ENCODE results near the gene PIBF1. TPM values are rescaled to one million over a fixed set of nuclear protein-coding genes. Genes with fewer than 3 reads are reported as not detected.
"Not testable (repeated sequence)": the region's sequence is repeated elsewhere in the genome, so short reads cannot be mapped to it uniquely, and the experiment has no call there.

Gene PIBF1
- total RNA-seq, 1 donor from 2014 or later, result 40.2 TPM

GRCh38 chr13:72782717-72783116 lies 784 bp downstream of the PIBF1 start:
- DNase-seq (ENCODE audit: low spot score in 2 of 2, unreplicated experiment in 2 of 2), result no peak
- H3K36me3 Mint-ChIP-seq, result peaks cover 14% of the 10 kb centered on the region
- peaks cover 46% of the 10 kb centered on the region for H3K4me1 Mint-ChIP-seq
- no peaks in the 10 kb centered on the region for H3K27me3 Mint-ChIP-seq (ENCODE audit: low read depth)
- no peaks in the 10 kb centered on the region for H3K9me3 Mint-ChIP-seq
- H3K27ac Mint-ChIP-seq, result peak overlapping the region; percentile 99
- no peak for TF ChIP-seq CTCF (IDR thresholded peaks at IDR 0.05; ENCODE audit: unreplicated experiment)
- peak overlapping the region; percentile 99 for H3K4me3 Mint-ChIP-seq

DNA sequence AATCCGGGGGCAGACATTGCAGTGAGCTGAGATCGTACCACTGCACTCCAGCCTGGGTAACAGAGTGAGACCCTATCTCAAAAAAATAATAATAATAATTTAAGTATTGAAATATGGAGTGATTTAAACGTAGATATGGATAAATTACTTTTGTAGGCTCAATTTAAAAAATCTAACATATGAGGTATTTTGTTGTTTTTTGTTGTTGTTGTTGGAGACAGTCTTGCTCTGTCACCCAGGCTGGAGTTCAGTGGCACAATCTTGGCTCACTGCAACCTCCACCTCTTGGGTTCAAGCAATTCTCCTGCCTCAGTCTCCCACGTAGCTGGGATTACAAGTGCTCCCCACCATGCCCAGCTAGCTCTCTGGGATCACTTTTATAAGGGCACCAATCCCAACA lies 2.7 kb downstream of the PIBF1 start:
- H3K4me1 Mint-ChIP-seq, result peaks cover 42% of the 10 kb centered on the region
- H3K36me3 Mint-ChIP-seq, result peaks cover 11% of the 10 kb centered on the region
- not testable (repeated sequence) for DNase-seq (ENCODE audit: low spot score in 2 of 2, unreplicated experiment in 2 of 2); H3K27me3 Mint-ChIP-seq (ENCODE audit: low read depth); H3K9me3 Mint-ChIP-seq; H3K27ac Mint-ChIP-seq; H3K4me3 Mint-ChIP-seq

GRCh38 chr13:72788831-72789230 lies 6.9 kb downstream of the PIBF1 start:
- Mint-ChIP-seq H3K27me3 (ENCODE audit: low read depth) (no peaks in the 10 kb centered on the region), H3K4me3 (no peak overlapping the region), H3K9me3 (peaks cover 11% of the 10 kb centered on the region), H3K27ac (no peak overlapping the region), H3K4me1 (peaks cover 15% of the 10 kb centered on the region), H3K36me3 (peaks cover 26% of the 10 kb centered on the region)
- no peak for TF ChIP-seq CTCF (IDR thresholded peaks at IDR 0.05; ENCODE audit: unreplicated experiment)
- DNase-seq (ENCODE audit: low spot score in 2 of 2, unreplicated experiment in 2 of 2), result no peak

DNA sequence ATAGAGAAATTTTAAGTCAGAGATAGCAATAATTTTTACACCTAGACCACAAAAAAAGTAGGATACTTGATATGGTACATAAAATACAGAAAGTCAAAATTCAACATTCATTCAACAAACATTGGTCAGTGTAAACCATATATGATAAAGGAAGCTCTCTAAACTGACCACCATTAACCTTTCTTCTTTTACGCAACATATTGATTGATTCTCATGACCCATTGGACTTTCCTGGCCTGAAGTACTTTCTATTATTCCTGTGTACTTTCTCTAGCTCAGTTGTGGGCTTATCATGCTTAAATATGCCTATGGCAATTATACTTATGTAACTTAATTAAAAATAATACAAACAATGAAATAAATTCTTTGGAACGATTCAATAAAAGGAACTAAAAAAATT lies 10.7 kb downstream of the PIBF1 start:
- Mint-ChIP-seq H3K9me3 (peaks cover 15% of the 10 kb centered on the region), H3K4me1 (no peaks in the 10 kb centered on the region), H3K4me3 (no peak overlapping the region), H3K27me3 (ENCODE audit: low read depth) (no peaks in the 10 kb centered on the region), H3K36me3 (peaks cover 43% of the 10 kb centered on the region), H3K27ac (no peak overlapping the region)
- DNase-seq (ENCODE audit: low spot score in 2 of 2, unreplicated experiment in 2 of 2), result no peak
- no peak for TF ChIP-seq CTCF (IDR thresholded peaks at IDR 0.05; ENCODE audit: unreplicated experiment)

- DNase-seq (ENCODE audit: low spot score in 2 of 2, unreplicated experiment in 2 of 2), result no peak
- Mint-ChIP-seq H3K4me1 (peaks cover 3% of the 10 kb centered on the region), H3K27me3 (ENCODE audit: low read depth) (no peaks in the 10 kb centered on the region), H3K4me3 (no peak overlapping the region), H3K9me3 (peaks cover 4% of the 10 kb centered on the region), H3K27ac (no peak overlapping the region), H3K36me3 (peaks cover 47% of the 10 kb centered on the region)
- no peak for TF ChIP-seq CTCF (IDR thresholded peaks at IDR 0.05; ENCODE audit: unreplicated experiment)
These were observed 16.9 kb downstream of the PIBF1 start for GRCh38 chr13:72798817-72799216.

- Mint-ChIP-seq H3K4me3 (no peak overlapping the region), H3K27me3 (ENCODE audit: low read depth) (no peaks in the 10 kb centered on the region), H3K9me3 (no peaks in the 10 kb centered on the region), H3K4me1 (peaks cover 8% of the 10 kb centered on the region), H3K36me3 (peaks cover 36% of the 10 kb centered on the region), H3K27ac (peak overlapping the region; percentile 52)
- no peak for TF ChIP-seq CTCF (IDR thresholded peaks at IDR 0.05; ENCODE audit: unreplicated experiment)
- DNase-seq (ENCODE audit: low spot score in 2 of 2, unreplicated experiment in 2 of 2), result no peak
These were observed 22.4 kb downstream of the PIBF1 start for GRCh38 chr13:72804301-72804700.
